HCT116 (cell line): ENCODE data around the gene ZIC5. TPM values are rescaled to one million over a fixed set of nuclear protein-coding genes. Genes with fewer than 3 reads are reported as not detected.
"Not testable (repeated sequence)": the region's sequence is repeated elsewhere in the genome, so short reads cannot be mapped to it uniquely, and the experiment has no call there.

Experiments
- ATAC-seq: fragments of 200-7000 bp; cut with Tn5 transposase; 2 replicates; pipeline ENCODE4 v1.9.1; 2020; ENCODE audit warnings: mild to moderate bottlenecking, moderate library complexity
- BruUV-seq: library from RNA; stranded (reverse); fragments of 400-500 nt; replicated peaks from 2 replicates; lab custom pipeline; 2021; lab: Mats Ljungman, UMichigan
- CTCF ChIA-PET: fragments of 300-600 bp; sonication (Branson Sonifier 250); formaldehyde crosslinking; loops from one replicate; lab custom pipeline; 2021; ENCODE audit warnings: antibody characterized with exemption; lab: Charles Lee
- POLR2A ChIA-PET: fragments of 300-600, 350-600 bp; sonication (Branson Sonifier 250); formaldehyde crosslinking; loops from one replicate; lab custom pipeline; 2021; ENCODE audit warnings: antibody characterized with exemption; lab: Charles Lee
- RAD21 ChIA-PET, 2 experiments: fragments of 300-600 bp; sonication (Branson Sonifier 250); formaldehyde crosslinking; loops; one replicate each; lab custom pipeline; 2023; ENCODE audit warnings: low total read pairs in 2 of 2; ENCODE audit not compliant: uncharacterized antibody in 2 of 2, unreplicated experiment in 2 of 2, low non-redundant PET in 1 of 2; lab: Charles Lee
- DNase-seq: peaks from one replicate; pipeline ENCODE4 v3.0.0-alpha.2; 2010; ENCODE audit warnings: low read depth, low spot score
- H2AFZ ChIP-seq: fragments of 200-600 bp; shearing (Covaris generic), sonication (generic); 2 replicates; pipeline ENCODE4 v1.6.1; 2017; ENCODE audit warnings: low read depth, mixed run types, mixed read lengths, antibody characterized with exemption, low read length; ENCODE audit not compliant: poor library complexity, severe bottlenecking
- H3K27ac ChIP-seq: 2 replicates; pipeline ENCODE4 v1.5.1; 2012; ENCODE audit warnings: low read depth, low read length
- H3K27me3 ChIP-seq: fragments of 200-600 bp; sonication (generic); 2 replicates; pipeline ENCODE4 v1.6.1; 2016; ENCODE audit warnings: mixed run types, low read length, mixed read lengths; ENCODE audit not compliant: insufficient read depth
- H3K36me3 ChIP-seq, 2 experiments: fragments of 200-500 bp in 1 of 2; fragments of 200-600 bp in 1 of 2; sonication (Bioruptor generic) in 1 of 2; sonication (generic) in 1 of 2; 2 replicates each; pipeline versions ENCODE4 v1.5.1 to v1.6.1; 2014 to 2016; ENCODE audit warnings: low read length in 2 of 2, inconsistent platforms in 1 of 2, mixed read lengths in 1 of 2, mixed run types in 1 of 2; ENCODE audit not compliant: insufficient read depth in 2 of 2, control insufficient read depth in 1 of 2
- H3K4me1 ChIP-seq, 2 experiments: fragments of 200-600 bp in 1 of 2; sonication (generic) in 1 of 2; 2 replicates each; pipeline versions ENCODE4 v1.5.1 to v1.6.1; 2012 to 2017; ENCODE audit warnings: low read length in 2 of 2, inconsistent platforms in 1 of 2, mild to moderate bottlenecking in 1 of 2, mixed read lengths in 1 of 2, mixed run types in 1 of 2, moderate library complexity in 1 of 2; ENCODE audit not compliant: insufficient read depth in 2 of 2, control insufficient read depth in 1 of 2
- H3K4me2 ChIP-seq: fragments of 200-600 bp; sonication (generic); 2 replicates; pipeline ENCODE4 v1.6.1; 2017; ENCODE audit warnings: mixed run types, low read length, mixed read lengths
- H3K4me3 ChIP-seq, 2 experiments: fragments of 200-600 bp in 1 of 2; sonication (generic) in 1 of 2; replicated peaks in 1 of 2; 2 replicates each; pipeline ENCODE4 v1.5.1; 2011 to 2016; ENCODE audit warnings: low read length in 2 of 2, control low read depth in 1 of 2, low read depth in 1 of 2, mild to moderate bottlenecking in 1 of 2, mixed read lengths in 1 of 2, mixed run types in 1 of 2
- H3K79me2 ChIP-seq: fragments of 200-600 bp; sonication (generic); 2 replicates; pipeline ENCODE4 v1.6.1; 2017; ENCODE audit warnings: mild to moderate bottlenecking, mixed run types, low read length, moderate library complexity, mixed read lengths; ENCODE audit not compliant: insufficient read depth
- H3K9ac ChIP-seq: fragments of 200-600 bp; sonication (generic); 2 replicates; pipeline ENCODE4 v1.6.1; 2016; ENCODE audit warnings: low read length, mixed read lengths
- H3K9me2 ChIP-seq: fragments of 200-600 bp; sonication (generic), shearing (Covaris generic); 2 replicates; pipeline ENCODE4 v1.6.1; 2017; ENCODE audit warnings: mixed run types, mild to moderate bottlenecking, moderate library complexity; ENCODE audit not compliant: insufficient read depth
- H3K9me3 ChIP-seq, 2 experiments: fragments of 200-500 bp in 1 of 2; fragments of 200-600 bp in 1 of 2; sonication (Bioruptor generic) in 1 of 2; sonication (generic) in 1 of 2; 2 replicates each; pipeline ENCODE4 v1.6.1; 2014 to 2017; ENCODE audit warnings: low read length in 2 of 2, mixed read lengths in 2 of 2, inconsistent platforms in 1 of 2, low read depth in 1 of 2, mild to moderate bottlenecking in 1 of 2, mixed run types in 1 of 2, moderate library complexity in 1 of 2; ENCODE audit not compliant: control insufficient read depth in 1 of 2, insufficient read depth in 1 of 2
- H4K20me1 ChIP-seq: fragments of 200-600 bp; sonication (generic), shearing (Covaris generic); 2 replicates; pipeline ENCODE4 v1.6.1; 2017; ENCODE audit warnings: mixed run types, mild to moderate bottlenecking, moderate library complexity; ENCODE audit not compliant: insufficient read depth
- CTCF ChIP-seq, 3 experiments: fragments of 200-600 bp in 1 of 3; sonication (generic) in 1 of 3; IDR thresholded peaks in 2 of 3; conservative IDR thresholded peaks in 1 of 3; 2 replicates each; pipeline ENCODE4 v1.5.1; 2012 to 2017; ENCODE audit warnings: low read depth in 2 of 3, low read length in 2 of 3, antibody characterized with exemption in 1 of 3, borderline replicate concordance in 1 of 3, control low read depth in 1 of 3, mild to moderate bottlenecking in 1 of 3, mixed read lengths in 1 of 3, mixed run types in 1 of 3, moderate library complexity in 1 of 3; ENCODE audit not compliant: insufficient read depth in 1 of 3
- POLR2A ChIP-seq: IDR thresholded peaks from 2 replicates; pipeline ENCODE4 v1.7.0; 2011; ENCODE audit warnings: borderline replicate concordance; ENCODE audit not compliant: insufficient read depth, insufficient read length; ENCODE audit errors: extremely low read depth
- POLR2AphosphoS5 ChIP-seq: IDR thresholded peaks from 2 replicates; pipeline ENCODE4 v1.6.1; 2011; ENCODE audit warnings: mild to moderate bottlenecking, low read depth, low read length, moderate library complexity
- REST ChIP-seq: IDR thresholded peaks from 2 replicates; pipeline ENCODE4 v1.6.1; 2012; ENCODE audit warnings: low read depth
- SIN3A ChIP-seq: IDR thresholded peaks from 2 replicates; pipeline ENCODE4 v1.6.1; 2012; ENCODE audit warnings: low read depth
- SRF ChIP-seq: IDR thresholded peaks from 2 replicates; pipeline ENCODE4 v1.6.1; 2012; ENCODE audit warnings: low read depth
- TCF7L2 ChIP-seq: IDR thresholded peaks from 2 replicates; pipeline ENCODE4 v1.7.0; 2011; ENCODE audit warnings: borderline replicate concordance, inconsistent platforms; ENCODE audit not compliant: insufficient read depth, insufficient read length; ENCODE audit errors: extremely low read depth
- YY1 ChIP-seq: IDR thresholded peaks from 2 replicates; pipeline ENCODE4 v1.6.1; 2011; ENCODE audit warnings: low read length, low read depth, moderate library complexity, mild to moderate bottlenecking; ENCODE audit not compliant: insufficient replicate concordance; ENCODE audit errors: extremely low read depth
- ZBTB33 ChIP-seq: IDR thresholded peaks from 2 replicates; pipeline ENCODE4 v1.6.1; 2011; ENCODE audit warnings: mild to moderate bottlenecking, low read length, moderate library complexity; ENCODE audit not compliant: insufficient replicate concordance; ENCODE audit errors: extremely low read depth
- intact Hi-C: fragments of 100-400 bp; cut with micrococcal nuclease; formaldehyde crosslinking; loops from 2 replicates; pipeline ENCODE4 v1.10.0; 2022
- total RNA-seq: library from RNA; stranded (reverse); gene quantifications from one replicate; pipeline ENCODE4 v1.2.1, GENCODE V29; 2021; ENCODE audit not compliant: unreplicated experiment

ZIC5 gene
- total RNA-seq, 1 experiment from 2014 or later, result 10.3 TPM

- no peak for TF ChIP-seq CTCF (IDR thresholded peaks at IDR 0.05 in 2 of 3, conservative IDR thresholded peaks at IDR 0.05 in 1 of 3; ENCODE audit: borderline replicate concordance in 1 of 3, insufficient read depth in 1 of 3, low read depth in 2 of 3, low read length in 2 of 3)
Measured at GRCh38 chr13:99947666-99948065, 23.9 kb downstream of the ZIC5 start (continued).

GRCh38 chr13:99945515-99945914, 26.1 kb downstream of the ZIC5 start:
- H2AFZ ChIP-seq, POLR2A ChIA-PET, CTCF ChIA-PET, H3K36me3 ChIP-seq, H3K9me2 ChIP-seq, DNase-seq, H3K4me2 ChIP-seq, H3K4me1 ChIP-seq, BruUV-seq, H4K20me1 ChIP-seq, RAD21 ChIA-PET, intact Hi-C loops, H3K9me3 ChIP-seq, H3K27me3 ChIP-seq, ATAC-seq, H3K9ac ChIP-seq, H3K27ac ChIP-seq, H3K4me3 ChIP-seq, H3K79me2 ChIP-seq: not testable (repeated sequence)

- Histone ChIP-seq H3K27ac (no peak overlapping the region), H3K4me1 (peaks cover 4% of the 10 kb centered on the region in 2 experiments; a peak in 2 of 4 replicates), H3K4me3 (no peak overlapping the region), H2AFZ (no peak overlapping the region), H3K9me2 (no peaks in the 10 kb centered on the region), H3K9ac (no peak overlapping the region), H3K36me3 (no peaks in the 10 kb centered on the region), H3K27me3 (no peaks in the 10 kb centered on the region), H3K9me3 (no peaks in the 10 kb centered on the region), H3K4me2 (no peak overlapping the region), H3K79me2 (no peaks in the 10 kb centered on the region), H4K20me1 (no peaks in the 10 kb centered on the region)
- TF ChIP-seq REST, result no peak
- no peak for TF ChIP-seq TCF7L2
- TF ChIP-seq SIN3A, result no peak
- no peak for TF ChIP-seq ZBTB33
- no peak for TF ChIP-seq POLR2AphosphoS5
- TF ChIP-seq YY1, result no peak
- no peak for TF ChIP-seq POLR2A
- no peak for TF ChIP-seq SRF
- ATAC-seq (no peak), DNase-seq (no peak)
- POLR2A ChIA-PET, result no interaction called here
- BruUV-seq, result no TSS peak
- intact Hi-C loops, result no loop called here
- RAD21 ChIA-PET, result no interaction called here
- CTCF ChIA-PET, result no interaction called here
Measured at GRCh38 chr13:99944606-99945005, 27.0 kb downstream of the ZIC5 start.
